ENCODE data around the gene ENSA. TPM values are rescaled to one million over a fixed set of nuclear protein-coding genes. Genes with fewer than 3 reads are reported as not detected.
A peak's percentile ranks its signal among the peaks of the same experiment; 100 is the strongest.
"Not testable (repeated sequence)": the region's sequence is repeated elsewhere in the genome, so short reads cannot be mapped to it uniquely, and the experiment has no call there.

Gene ENSA
- total RNA-seq, 1 experiment from 2014 or later: 116 TPM

GRCh38 chr1:150580966-150581365 lies 48.4 kb downstream of the ENSA start:
- DNase-seq (ENCODE audit: low read depth): not testable (repeated sequence)

- DNase-seq (ENCODE audit: low read depth): no peak
These were observed 49.3 kb downstream of the ENSA start for GRCh38 chr1:150579945-150580642.

GRCh38 chr1:150579110-150579944 lies 50.1 kb downstream of the ENSA start, which contains the start of gene MCL1:
Gene MCL1 (minus strand): TSS chr1:150579610. CDS start chr1:150579530, 80 bp downstream.
- DNase-seq (ENCODE audit: low read depth): peak; percentile 97

DNA sequence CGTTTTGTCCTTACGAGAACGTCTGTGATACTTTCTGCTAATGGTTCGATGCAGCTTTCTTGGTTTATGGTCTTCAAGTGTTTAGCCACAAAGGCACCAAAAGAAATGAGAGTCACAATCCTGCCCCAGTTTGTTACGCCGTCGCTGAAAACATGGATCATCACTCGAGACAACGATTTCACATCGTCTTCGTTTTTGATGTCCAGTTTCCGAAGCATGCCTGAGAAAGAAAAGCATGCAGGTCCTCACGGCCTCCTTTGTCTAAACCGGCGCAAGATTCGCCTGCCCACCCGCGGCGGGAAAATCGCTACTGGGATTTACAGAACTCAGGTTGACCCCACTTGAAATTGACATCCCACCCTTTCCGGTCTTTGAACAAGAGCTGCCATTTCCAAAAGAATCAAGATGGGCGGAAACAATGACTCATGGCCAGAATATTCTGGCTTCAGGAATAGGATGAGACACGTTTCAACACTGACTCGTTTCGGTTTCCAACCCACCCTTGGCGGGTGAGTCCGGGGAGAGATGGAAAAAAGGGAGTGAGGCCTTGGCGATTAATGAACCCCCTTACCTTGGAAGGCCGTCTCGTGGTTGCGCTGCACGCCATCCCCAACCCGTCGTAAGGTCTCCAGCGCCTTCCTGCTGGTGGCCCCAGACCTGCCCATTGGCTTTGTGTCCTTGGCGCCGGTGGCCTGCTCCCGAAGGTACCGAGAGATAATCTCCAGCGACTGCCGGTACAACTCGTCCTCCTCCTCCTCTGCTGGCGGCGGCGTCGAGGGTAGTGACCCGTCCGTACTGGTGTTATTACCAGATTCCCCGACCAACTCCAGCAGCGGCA lies 50.9 kb downstream of the ENSA start:
- DNase-seq (ENCODE audit: low read depth): peak; percentile 93

DNA sequence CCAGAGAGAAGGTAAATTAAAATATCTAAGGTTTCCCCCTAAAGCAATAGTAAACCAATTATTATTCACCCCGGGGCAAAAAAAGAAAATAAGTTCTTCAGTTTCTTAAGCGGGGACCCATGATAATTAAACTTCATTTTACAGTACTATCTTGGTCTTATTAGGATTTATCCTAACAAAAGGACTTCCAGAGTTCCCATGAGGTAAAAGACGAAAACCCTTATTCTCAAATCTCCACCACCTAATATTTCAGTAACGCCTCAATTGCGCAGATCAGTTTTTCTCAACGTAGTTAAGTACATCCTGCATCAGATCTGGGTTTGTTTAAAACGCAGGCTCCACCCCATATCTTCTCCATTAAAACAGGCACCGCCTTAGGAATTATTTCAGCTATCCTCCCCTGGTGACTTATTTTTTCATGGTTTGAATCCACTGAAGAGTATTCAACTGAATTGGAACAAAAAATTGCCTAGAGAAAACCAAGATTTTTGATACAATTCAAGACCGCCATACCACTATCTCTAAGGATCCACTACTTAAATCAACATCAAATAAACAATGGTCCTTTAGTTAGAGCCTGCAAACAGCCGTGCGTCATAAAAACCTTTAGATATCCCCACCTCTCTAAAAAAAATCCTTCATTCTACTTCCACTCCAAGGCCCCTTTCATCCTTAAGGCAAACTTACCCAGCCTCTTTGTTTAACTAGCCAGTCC lies 51.7 kb downstream of the ENSA start:
- DNase-seq (ENCODE audit: low read depth): peak; percentile 53

GRCh38 chr1:150576794-150577556 lies 52.4 kb downstream of the ENSA start:
- peak; percentile 23 for DNase-seq (ENCODE audit: low read depth)

- DNase-seq (ENCODE audit: low read depth): no peak
These were observed 53.1 kb downstream of the ENSA start for GRCh38 chr1:150576367-150576711.

DNA sequence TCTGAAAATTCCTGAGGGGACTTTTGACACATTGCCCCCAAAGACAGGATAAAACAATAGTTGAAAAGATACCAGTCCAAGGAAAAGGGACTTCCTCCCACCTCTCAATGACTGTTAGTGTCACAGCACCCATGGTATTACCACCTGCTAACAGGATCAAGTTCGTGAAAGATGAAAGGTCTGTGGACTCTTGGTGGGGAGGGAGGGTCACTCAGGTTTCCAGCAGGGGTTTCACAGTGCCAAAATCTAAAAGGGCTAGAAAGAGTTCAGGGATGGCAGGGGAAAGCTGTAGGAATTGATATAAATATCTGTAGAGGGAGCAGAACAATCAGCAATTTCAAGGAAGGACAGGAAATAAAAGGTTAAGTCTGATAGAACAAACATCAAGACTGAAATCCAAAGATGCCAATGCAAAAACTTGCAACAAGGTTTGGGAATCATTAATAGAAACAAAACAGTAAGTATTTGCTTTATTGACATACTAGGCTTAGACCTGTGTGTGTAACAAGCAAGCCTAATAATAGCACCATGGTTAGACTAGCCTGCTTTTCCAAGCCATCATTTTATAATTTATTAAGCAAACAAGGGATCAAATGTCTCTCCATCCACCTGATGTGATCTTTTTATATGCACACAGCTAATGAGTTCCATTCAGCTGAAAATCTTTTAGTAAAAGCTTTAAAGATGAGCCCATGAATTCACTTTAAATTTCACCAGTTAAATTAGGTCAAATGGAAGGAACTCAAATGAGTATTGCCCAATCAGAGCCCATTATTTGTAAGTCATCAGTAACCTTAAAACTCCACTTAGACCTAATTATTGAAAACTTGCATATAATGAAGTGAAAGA lies 53.7 kb downstream of the ENSA start:
- DNase-seq (ENCODE audit: low read depth): no peak

- no peak for DNase-seq (ENCODE audit: low read depth)
These were observed 54.3 kb downstream of the ENSA start for GRCh38 chr1:150575072-150575489.

- DNase-seq (ENCODE audit: low read depth): no peak
These were observed 54.9 kb downstream of the ENSA start for GRCh38 chr1:150574260-150575071.

DNA sequence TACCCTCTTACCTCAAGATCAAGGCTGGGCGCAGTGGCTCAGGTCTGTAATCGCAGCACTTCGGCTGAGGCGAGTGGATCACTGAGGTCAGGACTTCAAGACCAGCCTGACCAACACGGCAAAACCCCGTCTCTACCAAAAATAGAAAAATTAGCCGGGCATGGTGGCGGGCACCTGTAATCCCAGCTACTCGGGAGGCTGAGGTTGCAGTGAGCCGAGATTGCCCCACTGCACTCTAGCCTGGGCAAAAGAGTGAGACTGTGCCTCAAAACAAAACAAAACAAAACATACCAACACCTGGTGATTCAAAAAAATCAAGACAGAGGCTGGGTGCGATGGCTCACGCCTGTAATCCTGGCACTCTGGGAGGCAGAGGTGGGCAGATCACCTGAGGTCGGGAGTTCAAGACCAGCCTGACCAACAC lies 55.8 kb downstream of the ENSA start:
- not testable (repeated sequence) for DNase-seq (ENCODE audit: low read depth)

GRCh38 chr1:150572918-150573647 lies 56.3 kb downstream of the ENSA start:
- DNase-seq (ENCODE audit: low read depth): no peak

Other genes with a start within 250 kb of the ENSA start
- gene TARS2, start 142.2 kb downstream of the ENSA start, total RNA-seq (2014; rRNA removed): 16.4 and 18.9 TPM in 2 replicates
- 108 and 129 TPM in 2 replicates for gene ECM1, start 121.5 kb downstream of the ENSA start, total RNA-seq (2014; rRNA removed)
- not detected in 2 replicates for gene FALEC, start 113.9 kb downstream of the ENSA start, total RNA-seq (2014; rRNA removed)
- 2.8 and 3.1 TPM in 2 replicates for gene ADAMTSL4, start 80.2 kb downstream of the ENSA start, total RNA-seq (2014; rRNA removed)
- gene MCL1, start 50.0 kb downstream of the ENSA start, total RNA-seq (2014; rRNA removed): 287 TPM in 2 replicates
- 5.0 and 6.9 TPM in 2 replicates for gene GOLPH3L, start 67.5 kb upstream of the ENSA start, total RNA-seq (2014; rRNA removed)
- 0.11 and 0.38 TPM in 2 replicates for gene HORMAD1, start 91.3 kb upstream of the ENSA start, total RNA-seq (2014; rRNA removed)
- gene CTSS, start 136.2 kb upstream of the ENSA start, total RNA-seq (2014; rRNA removed): 5.6 and 6.1 TPM in 2 replicates
- 1.7 and 1.8 TPM in 2 replicates for gene CTSK, start 178.6 kb upstream of the ENSA start, total RNA-seq (2014; rRNA removed)
- gene ARNT, start 247.0 kb upstream of the ENSA start, total RNA-seq (2014; rRNA removed): 25.6 and 34.7 TPM in 2 replicates